HCT116 (cell line): ENCODE data around the gene BRD9.
"Not testable (repeated sequence)": the region's sequence is repeated elsewhere in the genome, so short reads cannot be mapped to it uniquely, and the experiment has no call there.

Experiments
- POLR2A ChIP-seq: IDR thresholded peaks from 2 replicates; pipeline ENCODE4 v1.7.0; 2011; ENCODE audit warnings: borderline replicate concordance; ENCODE audit not compliant: insufficient read depth, insufficient read length; ENCODE audit errors: extremely low read depth
- POLR2AphosphoS5 ChIP-seq: IDR thresholded peaks from 2 replicates; pipeline ENCODE4 v1.6.1; 2011; ENCODE audit warnings: mild to moderate bottlenecking, low read depth, low read length, moderate library complexity
- RAD21 ChIP-seq: IDR thresholded peaks from 2 replicates; pipeline ENCODE4 v1.6.1; 2012; ENCODE audit warnings: low read depth, mild to moderate bottlenecking
- REST ChIP-seq: IDR thresholded peaks from 2 replicates; pipeline ENCODE4 v1.6.1; 2012; ENCODE audit warnings: low read depth
- TCF7L2 ChIP-seq: IDR thresholded peaks from 2 replicates; pipeline ENCODE4 v1.7.0; 2011; ENCODE audit warnings: borderline replicate concordance, inconsistent platforms; ENCODE audit not compliant: insufficient read depth, insufficient read length; ENCODE audit errors: extremely low read depth
- ZFX ChIP-seq: fragments of 450-650 bp; IDR thresholded peaks from 2 replicates; pipeline ENCODE4 v1.6.1; 2017

DNA sequence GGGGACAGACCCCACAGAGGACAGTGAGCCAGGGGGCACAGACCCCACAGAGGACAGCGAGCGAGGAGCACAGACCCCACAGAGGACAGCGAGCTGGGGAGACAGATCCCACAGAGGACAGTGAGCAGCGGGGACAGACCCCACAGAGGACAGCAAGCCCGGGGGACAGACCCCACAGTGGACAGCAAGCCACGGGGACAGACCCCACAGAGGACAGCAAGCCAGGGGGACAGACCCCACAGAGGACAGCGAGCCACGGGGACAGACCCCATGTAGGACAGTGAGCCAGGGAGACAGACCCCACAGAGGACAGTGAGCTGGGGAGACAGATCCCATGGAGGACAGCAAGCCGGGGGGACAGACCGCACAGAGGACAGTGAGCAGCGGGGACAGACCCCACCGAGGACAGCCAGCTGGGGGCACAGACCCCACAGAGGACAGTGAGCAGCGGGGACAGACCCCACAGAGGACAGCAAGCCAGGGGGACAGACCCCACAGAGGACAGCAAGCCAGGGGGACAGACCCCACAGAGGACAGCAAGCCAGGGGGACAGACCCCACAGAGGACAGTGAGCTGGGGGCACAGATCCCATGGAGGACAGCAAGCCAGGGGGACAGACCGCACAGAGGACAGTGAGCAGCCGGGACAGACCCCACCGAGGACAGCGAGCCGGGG, 39.0 kb downstream of the BRD9 start:
- not testable (repeated sequence) for TF ChIP-seq REST, TCF7L2, POLR2A, ZFX, POLR2AphosphoS5, RAD21
